ENCODE data around the gene OR52N2. TPM values are rescaled to one million over a fixed set of nuclear protein-coding genes. Genes with fewer than 3 reads are reported as not detected.

OR52N2 gene
- total RNA-seq (ENCODE audit: low replicate concordance): not detected in 2 replicates
- long read RNA-seq: 0 reads

DNA sequence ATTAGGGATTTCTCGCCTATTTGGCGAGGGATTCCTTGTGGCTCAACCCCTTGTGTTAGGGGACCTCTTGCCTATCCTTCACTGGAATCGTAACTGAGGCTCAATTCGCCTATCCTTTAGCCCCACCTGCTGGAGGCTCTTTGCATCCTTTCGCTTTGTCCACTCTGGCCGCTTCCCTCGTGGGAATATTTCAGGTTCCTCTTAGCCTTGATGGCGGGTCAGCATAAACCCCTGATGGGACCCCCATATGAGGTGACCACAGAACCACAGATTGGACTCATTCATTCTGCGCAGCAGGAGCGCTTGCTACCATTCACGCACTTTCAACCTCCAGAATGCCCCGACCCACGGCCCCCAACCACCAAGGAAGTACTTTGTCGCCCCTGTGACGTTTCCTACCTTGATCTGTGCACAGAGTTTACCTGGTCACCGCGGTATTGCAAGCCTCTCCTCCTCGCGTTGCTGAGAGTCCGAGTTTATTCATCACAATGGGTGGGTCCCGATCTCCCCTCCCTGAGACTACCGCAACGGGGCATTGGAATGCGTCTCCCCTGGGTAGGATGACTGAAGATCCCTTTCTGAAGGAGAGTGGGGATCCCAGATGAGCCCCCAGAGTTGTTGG lies at the start of gene OR52N2:
Gene OR52N2 (plus strand): TSS at position 425 of the 622 bp plus-strand sequence. CDS start 11,412 bp downstream, outside the sequence.
- Mint-ChIP-seq H3K27me3 (peaks cover 29% of the 10 kb centered on the region), H3K4me1 (ENCODE audit: unreplicated experiment) (peaks cover 10% of the 10 kb centered on the region), H3K27ac (peak within 1 kb of the TSS; percentile 77), H3K36me3 (no peaks in the 10 kb centered on the region), H3K9me3 (peaks cover 6% of the 10 kb centered on the region), H3K4me3 (peak within 1 kb of the TSS; percentile 87)
- TF ChIP-seq, protein P1, sequence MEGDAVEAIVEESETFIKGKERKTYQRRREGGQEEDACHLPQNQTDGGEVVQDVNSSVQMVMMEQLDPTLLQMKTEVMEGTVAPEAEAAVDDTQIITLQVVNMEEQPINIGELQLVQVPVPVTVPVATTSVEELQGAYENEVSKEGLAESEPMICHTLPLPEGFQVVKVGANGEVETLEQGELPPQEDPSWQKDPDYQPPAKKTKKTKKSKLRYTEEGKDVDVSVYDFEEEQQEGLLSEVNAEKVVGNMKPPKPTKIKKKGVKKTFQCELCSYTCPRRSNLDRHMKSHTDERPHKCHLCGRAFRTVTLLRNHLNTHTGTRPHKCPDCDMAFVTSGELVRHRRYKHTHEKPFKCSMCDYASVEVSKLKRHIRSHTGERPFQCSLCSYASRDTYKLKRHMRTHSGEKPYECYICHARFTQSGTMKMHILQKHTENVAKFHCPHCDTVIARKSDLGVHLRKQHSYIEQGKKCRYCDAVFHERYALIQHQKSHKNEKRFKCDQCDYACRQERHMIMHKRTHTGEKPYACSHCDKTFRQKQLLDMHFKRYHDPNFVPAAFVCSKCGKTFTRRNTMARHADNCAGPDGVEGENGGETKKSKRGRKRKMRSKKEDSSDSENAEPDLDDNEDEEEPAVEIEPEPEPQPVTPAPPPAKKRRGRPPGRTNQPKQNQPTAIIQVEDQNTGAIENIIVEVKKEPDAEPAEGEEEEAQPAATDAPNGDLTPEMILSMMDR (conservative IDR thresholded peaks at IDR 0.05): peak; percentile 90
- no peak for DNase-seq (ENCODE audit: extremely low spot score, unreplicated experiment)

DNA sequence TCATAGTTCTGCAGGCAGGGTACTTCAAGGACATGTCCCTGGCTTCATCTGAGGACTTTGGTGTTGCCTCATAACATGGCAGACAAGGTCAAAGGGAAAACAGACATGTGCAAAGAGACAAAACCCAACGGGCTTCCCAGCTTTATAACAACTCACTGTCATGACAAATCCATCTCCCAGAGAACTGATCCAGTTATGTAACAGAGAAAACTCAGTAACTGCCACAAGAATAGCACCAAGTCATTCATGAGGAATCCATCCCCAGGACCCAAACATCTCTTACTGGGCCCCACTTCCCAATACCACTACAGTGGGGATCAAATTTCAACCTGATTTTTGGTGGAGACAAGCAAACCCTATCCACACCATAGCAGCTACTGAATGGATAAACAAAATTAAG lies 41.7 kb upstream of the OR52N2 start:
- no peak overlapping the region for H3K27ac Mint-ChIP-seq
- no peaks in the 10 kb centered on the region for H3K9me3 Mint-ChIP-seq
- TF ChIP-seq, protein P1 (conservative IDR thresholded peaks at IDR 0.05): no peak
- no peak overlapping the region for H3K4me3 Mint-ChIP-seq
- H3K27me3 Mint-ChIP-seq: no peaks in the 10 kb centered on the region
- no peaks in the 10 kb centered on the region for H3K4me1 Mint-ChIP-seq (ENCODE audit: unreplicated experiment)
- DNase-seq (ENCODE audit: extremely low spot score, unreplicated experiment): no peak
- H3K36me3 Mint-ChIP-seq: no peaks in the 10 kb centered on the region

DNA sequence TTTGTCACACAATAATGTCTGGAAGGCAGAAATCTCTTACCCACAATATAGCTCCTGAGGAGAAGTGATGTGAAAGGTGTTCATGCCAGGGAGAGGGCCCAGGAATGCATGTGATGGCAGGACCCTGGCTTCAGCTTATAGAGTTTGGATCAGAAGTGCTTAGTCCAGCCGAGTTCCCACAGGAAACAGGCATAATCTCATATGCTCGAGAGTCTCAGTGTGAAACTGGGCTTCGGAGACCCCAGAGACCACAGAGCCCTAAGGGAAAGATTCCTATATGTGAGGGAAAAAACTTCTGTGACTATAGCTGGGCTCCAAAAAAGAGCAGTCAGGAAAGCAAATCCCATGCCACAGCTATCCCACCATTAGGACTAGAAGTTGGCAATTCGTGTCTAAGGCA lies 25.5 kb upstream of the OR52N2 start, which contains the start of gene OR52N5:
Gene OR52N5 (minus strand): TSS at position 101 of the 400 bp plus-strand sequence. CDS start 4,721 bp downstream, outside the sequence.
- Mint-ChIP-seq H3K4me3 (no peak within 1 kb of the TSS), H3K27me3 (no peaks in the 10 kb centered on the region), H3K36me3 (no peaks in the 10 kb centered on the region), H3K27ac (no peak within 1 kb of the TSS), H3K4me1 (ENCODE audit: unreplicated experiment) (no peaks in the 10 kb centered on the region), H3K9me3 (no peaks in the 10 kb centered on the region)
- no peak for DNase-seq (ENCODE audit: extremely low spot score, unreplicated experiment)
- TF ChIP-seq, protein P1 (conservative IDR thresholded peaks at IDR 0.05): no peak

DNA sequence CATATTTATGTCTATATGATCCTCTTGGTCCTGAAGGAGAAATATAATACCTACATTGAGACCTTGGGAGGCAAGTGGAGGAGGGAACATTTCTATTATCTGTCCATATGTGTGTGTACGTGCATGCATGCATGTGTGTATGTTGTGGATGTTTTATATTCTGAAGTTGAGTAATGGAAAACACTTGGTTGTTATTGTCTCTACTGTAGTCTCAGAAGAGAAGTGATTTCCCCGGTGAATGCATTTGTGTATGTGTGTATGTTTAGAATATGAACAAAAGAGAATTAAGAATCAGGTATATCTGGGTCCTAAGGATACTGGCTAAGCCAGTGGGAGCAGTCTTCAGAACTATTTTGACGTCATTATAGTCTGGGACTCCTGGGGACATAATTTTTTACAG lies 17.6 kb upstream of the OR52N2 start, which contains the start of gene OR52N1:
Gene OR52N1 (minus strand): TSS at position 101 of the 400 bp plus-strand sequence. CDS start 2,449 bp downstream, outside the sequence.
- H3K4me3 Mint-ChIP-seq: no peak within 1 kb of the TSS
- peaks cover 4% of the 10 kb centered on the region for H3K27me3 Mint-ChIP-seq
- H3K27ac Mint-ChIP-seq: no peak within 1 kb of the TSS
- H3K9me3 Mint-ChIP-seq: no peaks in the 10 kb centered on the region
- DNase-seq (ENCODE audit: extremely low spot score, unreplicated experiment): no peak
- TF ChIP-seq, protein P1 (conservative IDR thresholded peaks at IDR 0.05): no peak
- H3K36me3 Mint-ChIP-seq: no peaks in the 10 kb centered on the region
- no peaks in the 10 kb centered on the region for H3K4me1 Mint-ChIP-seq (ENCODE audit: unreplicated experiment)

DNA sequence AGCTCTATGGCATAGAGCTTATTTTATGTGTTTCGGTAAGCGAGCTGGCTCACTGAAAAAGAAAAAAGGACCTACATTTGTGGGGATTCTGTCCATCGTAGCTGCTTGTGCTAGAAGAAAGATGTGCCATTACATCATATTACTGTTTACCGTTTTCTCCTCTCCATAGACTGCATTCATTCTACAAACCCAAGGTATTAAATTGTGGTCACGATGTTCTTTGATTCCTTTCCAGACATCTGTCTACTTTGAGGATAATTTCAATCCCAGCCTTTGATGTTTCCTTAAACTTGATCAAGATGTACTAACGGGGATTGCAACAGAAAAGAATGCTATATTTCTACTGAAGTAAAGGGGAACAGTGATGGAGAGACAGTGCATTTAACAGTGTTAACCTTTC lies 12.2 kb upstream of the OR52N2 start:
- Mint-ChIP-seq H3K27ac (no peak overlapping the region), H3K27me3 (peaks cover 4% of the 10 kb centered on the region), H3K4me3 (no peak overlapping the region), H3K36me3 (no peaks in the 10 kb centered on the region), H3K4me1 (ENCODE audit: unreplicated experiment) (no peaks in the 10 kb centered on the region), H3K9me3 (no peaks in the 10 kb centered on the region)
- TF ChIP-seq, protein P1 (conservative IDR thresholded peaks at IDR 0.05): no peak
- no peak for DNase-seq (ENCODE audit: extremely low spot score, unreplicated experiment)

Measured in type B pancreatic cell (in vitro differentiated cells).